ENCODE data around the gene EFNA5. TPM values are rescaled to one million over a fixed set of nuclear protein-coding genes. Genes with fewer than 3 reads are reported as not detected.

The EFNA5 gene
- total RNA-seq, 1 experiment from 2014 or later: 216 TPM

DNA sequence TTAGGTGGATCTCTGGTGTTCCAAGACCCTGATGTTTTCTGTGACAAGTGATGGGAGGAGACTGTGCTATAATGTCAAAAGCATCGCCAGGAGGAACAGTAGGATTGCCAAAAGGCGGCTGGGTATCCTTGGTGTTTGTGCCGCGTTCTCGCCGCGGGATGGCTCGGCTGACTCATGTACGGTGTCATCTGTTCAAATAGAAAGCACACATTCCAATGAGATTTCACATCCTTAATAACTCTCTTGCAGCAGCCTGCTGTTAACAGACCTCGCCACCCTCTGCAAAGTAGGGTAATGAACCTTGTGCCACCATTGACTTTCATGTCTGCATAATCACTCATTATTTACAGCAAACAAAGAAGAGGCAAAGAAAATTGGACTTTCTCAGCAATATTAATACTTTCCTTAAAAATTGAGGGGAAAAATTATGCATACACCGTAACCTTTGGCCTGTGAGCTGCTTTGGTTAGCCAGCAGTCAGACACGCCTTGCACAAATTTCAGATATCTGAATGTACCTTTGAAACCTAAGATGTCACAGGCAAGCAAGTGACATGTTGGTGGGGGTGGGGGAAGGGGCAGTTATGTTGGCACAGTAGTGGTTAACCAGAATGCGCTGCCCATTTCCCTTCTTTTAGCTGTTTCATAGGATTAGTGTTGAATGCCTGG is 289.4 kb downstream of the EFNA5 start:
- DNase-seq: no peak
- H3K4me3 Mint-ChIP-seq (ENCODE audit: low read depth, unreplicated experiment): no peak overlapping the region
- H3K4me1 Mint-ChIP-seq (ENCODE audit: low read depth, unreplicated experiment): peaks cover 35% of the 10 kb centered on the region
- no TSS peak for BruUV-seq (replicated peaks)
- TF ChIP-seq, protein P1, sequence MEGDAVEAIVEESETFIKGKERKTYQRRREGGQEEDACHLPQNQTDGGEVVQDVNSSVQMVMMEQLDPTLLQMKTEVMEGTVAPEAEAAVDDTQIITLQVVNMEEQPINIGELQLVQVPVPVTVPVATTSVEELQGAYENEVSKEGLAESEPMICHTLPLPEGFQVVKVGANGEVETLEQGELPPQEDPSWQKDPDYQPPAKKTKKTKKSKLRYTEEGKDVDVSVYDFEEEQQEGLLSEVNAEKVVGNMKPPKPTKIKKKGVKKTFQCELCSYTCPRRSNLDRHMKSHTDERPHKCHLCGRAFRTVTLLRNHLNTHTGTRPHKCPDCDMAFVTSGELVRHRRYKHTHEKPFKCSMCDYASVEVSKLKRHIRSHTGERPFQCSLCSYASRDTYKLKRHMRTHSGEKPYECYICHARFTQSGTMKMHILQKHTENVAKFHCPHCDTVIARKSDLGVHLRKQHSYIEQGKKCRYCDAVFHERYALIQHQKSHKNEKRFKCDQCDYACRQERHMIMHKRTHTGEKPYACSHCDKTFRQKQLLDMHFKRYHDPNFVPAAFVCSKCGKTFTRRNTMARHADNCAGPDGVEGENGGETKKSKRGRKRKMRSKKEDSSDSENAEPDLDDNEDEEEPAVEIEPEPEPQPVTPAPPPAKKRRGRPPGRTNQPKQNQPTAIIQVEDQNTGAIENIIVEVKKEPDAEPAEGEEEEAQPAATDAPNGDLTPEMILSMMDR (IDR thresholded peaks at IDR 0.05; ENCODE audit: unreplicated experiment): no peak
- H3K9me3 Mint-ChIP-seq (ENCODE audit: low read depth, unreplicated experiment): no peaks in the 10 kb centered on the region
- H3K36me3 Mint-ChIP-seq (ENCODE audit: insufficient read depth, unreplicated experiment): peaks cover 75% of the 10 kb centered on the region
- intact Hi-C loops (cut with micrococcal nuclease; ENCODE audit: unreplicated experiment): loop anchor here (10.0 kb wide), 1 partner anchor 277 kb away; no protein-coding TSS in a partner anchor
- CTCF ChIA-PET: no interaction called here
- H3K27me3 Mint-ChIP-seq (ENCODE audit: unreplicated experiment): no peaks in the 10 kb centered on the region
- H3K27ac Mint-ChIP-seq (ENCODE audit: unreplicated experiment): no peak overlapping the region

DNA sequence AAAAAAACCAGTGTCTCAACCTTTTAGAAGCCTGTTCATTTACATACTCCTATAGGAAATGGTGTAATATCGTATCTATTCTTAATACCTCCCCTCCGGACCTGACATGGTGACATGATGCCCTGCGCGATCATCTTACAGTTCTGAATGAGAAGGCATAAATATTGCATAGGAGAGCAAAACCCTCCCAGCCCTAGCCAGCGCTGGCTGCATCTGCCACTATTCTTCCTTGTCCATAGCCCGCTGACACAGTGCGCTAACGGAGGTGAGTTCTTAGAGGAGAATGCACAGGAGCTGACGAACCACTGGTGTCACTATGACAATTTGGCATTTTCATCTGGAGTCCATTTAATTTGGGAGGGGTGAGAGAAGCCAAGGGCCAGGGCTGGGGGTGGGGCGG is 290.1 kb downstream of the EFNA5 start:
- H3K4me3 Mint-ChIP-seq (ENCODE audit: low read depth, unreplicated experiment): no peak overlapping the region
- H3K4me1 Mint-ChIP-seq (ENCODE audit: low read depth, unreplicated experiment): peaks cover 31% of the 10 kb centered on the region
- intact Hi-C loops (cut with micrococcal nuclease; ENCODE audit: unreplicated experiment): loop anchor here (10.0 kb wide), 1 partner anchor 276 kb away; no protein-coding TSS in a partner anchor
- CTCF ChIA-PET: no interaction called here
- H3K9me3 Mint-ChIP-seq (ENCODE audit: low read depth, unreplicated experiment): no peaks in the 10 kb centered on the region
- no peaks in the 10 kb centered on the region for H3K27me3 Mint-ChIP-seq (ENCODE audit: unreplicated experiment)
- no TSS peak for BruUV-seq (replicated peaks)
- peaks cover 69% of the 10 kb centered on the region for H3K36me3 Mint-ChIP-seq (ENCODE audit: insufficient read depth, unreplicated experiment)
- TF ChIP-seq, protein P1 (IDR thresholded peaks at IDR 0.05; ENCODE audit: unreplicated experiment): no peak
- DNase-seq: no peak
- H3K27ac Mint-ChIP-seq (ENCODE audit: unreplicated experiment): no peak overlapping the region

DNA sequence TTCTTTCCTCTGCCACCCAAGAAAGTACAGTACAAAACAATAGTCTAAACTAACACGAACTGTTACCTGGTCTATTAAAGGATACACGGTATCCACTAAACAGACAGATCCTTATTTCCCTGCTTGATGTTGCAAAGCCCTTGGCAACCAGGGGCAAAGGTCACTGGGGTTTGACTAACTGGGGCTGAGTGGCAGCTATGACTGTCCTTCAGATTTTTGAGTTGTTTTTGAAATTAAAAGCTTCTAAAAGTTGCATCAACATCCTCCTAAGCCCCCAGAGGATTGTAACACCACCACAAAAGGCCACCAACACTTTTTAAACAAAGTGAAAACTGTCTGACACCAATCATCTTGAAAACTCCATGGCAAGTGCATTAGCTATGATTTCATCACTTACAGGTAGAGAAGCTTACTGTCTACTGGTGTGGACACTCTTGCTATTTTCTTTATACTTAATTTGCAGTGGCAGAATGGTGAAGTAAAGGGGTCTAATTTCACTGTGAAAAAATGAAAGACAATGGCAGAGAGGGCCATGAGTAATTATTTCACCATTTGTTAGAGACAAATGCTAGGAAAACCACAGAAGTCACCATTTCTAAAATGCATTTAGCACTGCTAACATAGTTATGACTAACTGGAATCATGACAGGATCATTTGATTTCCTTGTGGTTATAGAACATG is 292.4 kb downstream of the EFNA5 start:
- peaks cover 8% of the 10 kb centered on the region for H3K4me1 Mint-ChIP-seq (ENCODE audit: low read depth, unreplicated experiment)
- intact Hi-C loops (cut with micrococcal nuclease; ENCODE audit: unreplicated experiment): no loop called here
- H3K4me3 Mint-ChIP-seq (ENCODE audit: low read depth, unreplicated experiment): no peak overlapping the region
- DNase-seq: no peak
- TF ChIP-seq, protein P1 (IDR thresholded peaks at IDR 0.05; ENCODE audit: unreplicated experiment): no peak
- H3K27me3 Mint-ChIP-seq (ENCODE audit: unreplicated experiment): no peaks in the 10 kb centered on the region
- no peaks in the 10 kb centered on the region for H3K9me3 Mint-ChIP-seq (ENCODE audit: low read depth, unreplicated experiment)
- peak overlapping the region; percentile 27 for H3K27ac Mint-ChIP-seq (ENCODE audit: unreplicated experiment)
- CTCF ChIA-PET: no interaction called here
- no TSS peak for BruUV-seq (replicated peaks)
- H3K36me3 Mint-ChIP-seq (ENCODE audit: insufficient read depth, unreplicated experiment): peaks cover 48% of the 10 kb centered on the region

DNA sequence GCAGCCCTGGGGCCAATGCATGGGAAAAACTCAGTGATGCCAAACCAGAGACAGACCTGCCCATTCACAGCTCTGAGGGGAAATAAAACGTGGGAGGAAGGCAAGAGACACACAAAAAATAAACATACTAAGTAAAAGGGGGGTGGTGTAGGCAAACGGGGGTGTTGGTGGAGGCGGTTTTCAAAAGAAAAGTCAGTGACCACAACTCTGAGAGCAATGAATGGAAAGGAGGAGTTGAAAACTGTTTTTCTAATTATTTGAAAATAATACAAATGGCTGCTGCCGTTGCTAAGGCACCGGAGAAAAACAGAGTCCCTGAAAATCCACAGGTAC is 293.5 kb downstream of the EFNA5 start:
- H3K4me3 Mint-ChIP-seq (ENCODE audit: low read depth, unreplicated experiment): no peak overlapping the region
- no TSS peak for BruUV-seq (replicated peaks)
- H3K27me3 Mint-ChIP-seq (ENCODE audit: unreplicated experiment): no peaks in the 10 kb centered on the region
- TF ChIP-seq, protein P1 (IDR thresholded peaks at IDR 0.05; ENCODE audit: unreplicated experiment): no peak
- H3K27ac Mint-ChIP-seq (ENCODE audit: unreplicated experiment): peak overlapping the region; percentile 16
- DNase-seq: no peak
- peaks cover 41% of the 10 kb centered on the region for H3K36me3 Mint-ChIP-seq (ENCODE audit: insufficient read depth, unreplicated experiment)
- CTCF ChIA-PET: interaction anchor here (0.5 kb wide), 1 partner anchor 87 kb away, joined by 5 read pairs; no protein-coding TSS in a partner anchor
- H3K9me3 Mint-ChIP-seq (ENCODE audit: low read depth, unreplicated experiment): no peaks in the 10 kb centered on the region
- no peaks in the 10 kb centered on the region for H3K4me1 Mint-ChIP-seq (ENCODE audit: low read depth, unreplicated experiment)
- intact Hi-C loops (cut with micrococcal nuclease; ENCODE audit: unreplicated experiment): no loop called here

Measured in Calu3 (cell line).